Loucy (cell line): Measurements from ENCODE around the gene PTPRA.

Experiments
- CTCF ChIP-seq: fragments of 200-600 bp; sonication (generic); conservative IDR thresholded peaks from 2 replicates; pipeline ENCODE4 v1.5.1; 2014; ENCODE audit warnings: mild to moderate bottlenecking, antibody characterized with exemption, low read length
- EZH2phosphoT487 ChIP-seq: fragments of 200-600 bp; IDR thresholded peaks from 2 replicates; pipeline ENCODE4 v1.6.1; 2018; ENCODE audit warnings: antibody characterized with exemption, mild to moderate bottlenecking, moderate library complexity, borderline replicate concordance

DNA sequence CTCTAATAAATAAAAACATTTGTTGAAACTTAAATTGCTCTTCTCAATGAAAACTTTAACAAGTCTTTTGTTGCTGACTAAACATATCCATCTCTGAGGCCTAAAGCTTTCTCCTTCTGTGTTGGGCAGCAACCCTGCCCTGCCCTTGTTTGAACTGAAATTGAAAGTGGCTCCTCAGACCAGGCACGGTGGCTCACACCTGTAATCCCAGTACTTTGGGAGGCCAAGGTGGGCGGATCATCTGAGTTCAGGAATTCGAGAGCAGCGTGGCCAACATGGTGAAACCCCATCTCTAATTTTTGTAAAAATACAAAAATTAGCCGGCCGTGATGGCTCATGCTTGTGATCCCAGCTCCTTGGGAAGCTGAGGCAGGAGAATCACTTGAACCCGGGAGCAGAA is 140.9 kb downstream of the PTPRA start:
- TF ChIP-seq CTCF (no peak), EZH2phosphoT487 (no peak)
